K562 (cell line): ENCODE data around the gene SYS1. TPM values are rescaled to one million over a fixed set of nuclear protein-coding genes. Genes with fewer than 3 reads are reported as not detected.

Source experiments
- BACH1 ChIP-seq: fragments of 200-800 bp; sonication (Bioruptor generic); IDR thresholded peaks from 2 replicates; pipeline ENCODE4 v1.6.1; 2016; ENCODE audit warnings: missing genetic modification characterization, missing compliant biosample characterization
- E2F4 ChIP-seq: sonication (generic); formaldehyde crosslinking; IDR thresholded peaks from 2 replicates; pipeline ENCODE4 v1.8.0; 2022; ENCODE audit warnings: mild to moderate bottlenecking, low read depth, missing genetic modification reagents
- GABPB2 ChIP-seq: fragments of 250-450 bp; sonication (Bioruptor Pico); conservative IDR thresholded peaks from 2 replicates; pipeline ENCODE4 v1.5.1; 2021; ENCODE audit warnings: mild to moderate bottlenecking
- LEF1 ChIP-seq: fragments of 450-650 bp; IDR thresholded peaks from 2 replicates; pipeline ENCODE4 v1.6.1; 2016; ENCODE audit warnings: mild to moderate bottlenecking
- PTRF ChIP-seq: fragments of 450-650 bp; IDR thresholded peaks from 2 replicates; pipeline ENCODE4 v1.6.1; 2016; ENCODE audit warnings: mild to moderate bottlenecking, missing genetic modification characterization, missing compliant biosample characterization
- RERE ChIP-seq: sonication (generic); formaldehyde crosslinking; IDR thresholded peaks from 2 replicates; pipeline ENCODE4 v1.8.0; 2023; ENCODE audit warnings: missing genetic modification reagents, mild to moderate bottlenecking, borderline replicate concordance
- SIRT6 ChIP-seq: IDR thresholded peaks from one replicate; pipeline ENCODE4 v1.6.1; 2012; ENCODE audit warnings: low read depth, mild to moderate bottlenecking, control low read depth, inconsistent platforms, low read length, moderate library complexity
- SIX5 ChIP-seq, 2 experiments: IDR thresholded peaks; 2 replicates each; pipeline ENCODE4 v1.6.1; 2011; ENCODE audit warnings: low read length in 2 of 2, borderline replicate concordance in 1 of 2, low read depth in 1 of 2, mild to moderate bottlenecking in 1 of 2, moderate library complexity in 1 of 2; ENCODE audit not compliant: insufficient read depth in 1 of 2
- SMAD1 ChIP-seq: fragments of 150-350 bp; IDR thresholded peaks from 2 replicates; pipeline ENCODE4 v1.6.1; 2014; ENCODE audit warnings: low read length, low read depth; ENCODE audit not compliant: partially characterized antibody
- SMARCE1 ChIP-seq: fragments of 450-650 bp; IDR thresholded peaks from 2 replicates; pipeline ENCODE4 v1.7.1; 2016; ENCODE audit warnings: mild to moderate bottlenecking
- SMC3 ChIP-seq: conservative IDR thresholded peaks from 2 replicates; pipeline ENCODE4 v1.6.1; 2011; ENCODE audit warnings: low read depth, low read length, improper control_type of control experiment; ENCODE audit not compliant: insufficient read depth
- SNRNP70 ChIP-seq: fragments of 200-400 bp; formaldehyde crosslinking; optimal IDR thresholded peaks from 2 replicates; pipeline ENCODE3; 2017; ENCODE audit warnings: low read depth, low read length
- ZNF197 ChIP-seq: fragments of 200-800 bp; sonication (Bioruptor generic); IDR thresholded peaks from 2 replicates; pipeline ENCODE4 v1.6.1; 2016; ENCODE audit warnings: low read depth, missing genetic modification characterization, missing compliant biosample characterization
- ZNF778 ChIP-seq: fragments of 450-650 bp; formaldehyde crosslinking; IDR thresholded peaks from 2 replicates; pipeline ENCODE4 v1.4.0; 2020; ENCODE audit warnings: mild to moderate bottlenecking, moderate library complexity
- polyA plus RNA-seq, 8 experiments: library from polyadenylated mRNA; depleted of rRNA in 4 of 8; stranded (reverse) in 5 of 8; unstranded in 3 of 8; fragments of >200 nt; fragmentation: Nextera tagmentation in 2 of 8; fragmentation: Illumina TruSeq in 1 of 8; extraction: Ambion mirVana in 2 of 8; extraction: Trizol in 1 of 8; gene quantifications; 2 replicates each; pipeline versions ENCODE4 v1.2.1 to v1.2.3, GENCODE V29; 2011 to 2014; ENCODE audit warnings: inconsistent platforms in 1 of 8, missing spikeins in 1 of 8
- total RNA-seq, 7 experiments: library from RNA; depleted of rRNA in 6 of 7; stranded (reverse); fragments of >200 nt in 6 of 7; fragmentation: Illumina TruSeq in 2 of 7; extraction: Trizol in 2 of 7; gene quantifications; 2 replicates each; pipeline versions ENCODE4 v1.2.1 to v1.2.3, GENCODE V29; 2011 to 2021; ENCODE audit warnings: low replicate concordance in 1 of 7
- TF ChIP-seq, protein P1 (sequence below): IDR thresholded peaks from 2 replicates; pipeline ENCODE4 v1.6.1; 2011; ENCODE audit warnings: borderline replicate concordance, low read depth, mild to moderate bottlenecking, moderate library complexity, low read length; ENCODE audit not compliant: insufficient read depth, poor library complexity, severe bottlenecking
- TF ChIP-seq, protein P2 (sequence below): fragments of 450-650 bp; conservative IDR thresholded peaks from 2 replicates; pipeline ENCODE4 v1.6.1; 2016; ENCODE audit warnings: missing genetic modification characterization, low read depth, mild to moderate bottlenecking, missing compliant biosample characterization, moderate library complexity

Gene SYS1
- total and polyA plus RNA-seq, 9 of the 15 experiments (the other 6 are each of a cell fraction or from before 2014, with no cell fraction given) = 11.1 to 25.2 (median 17.5) TPM

GRCh38 chr20:45362804-45363610 lies at the start of gene SYS1 (continued):
- TF ChIP-seq, protein P1, sequence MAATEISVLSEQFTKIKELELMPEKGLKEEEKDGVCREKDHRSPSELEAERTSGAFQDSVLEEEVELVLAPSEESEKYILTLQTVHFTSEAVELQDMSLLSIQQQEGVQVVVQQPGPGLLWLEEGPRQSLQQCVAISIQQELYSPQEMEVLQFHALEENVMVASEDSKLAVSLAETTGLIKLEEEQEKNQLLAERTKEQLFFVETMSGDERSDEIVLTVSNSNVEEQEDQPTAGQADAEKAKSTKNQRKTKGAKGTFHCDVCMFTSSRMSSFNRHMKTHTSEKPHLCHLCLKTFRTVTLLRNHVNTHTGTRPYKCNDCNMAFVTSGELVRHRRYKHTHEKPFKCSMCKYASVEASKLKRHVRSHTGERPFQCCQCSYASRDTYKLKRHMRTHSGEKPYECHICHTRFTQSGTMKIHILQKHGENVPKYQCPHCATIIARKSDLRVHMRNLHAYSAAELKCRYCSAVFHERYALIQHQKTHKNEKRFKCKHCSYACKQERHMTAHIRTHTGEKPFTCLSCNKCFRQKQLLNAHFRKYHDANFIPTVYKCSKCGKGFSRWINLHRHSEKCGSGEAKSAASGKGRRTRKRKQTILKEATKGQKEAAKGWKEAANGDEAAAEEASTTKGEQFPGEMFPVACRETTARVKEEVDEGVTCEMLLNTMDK = peak; percentile 84
- no peak for TF ChIP-seq SMAD1
- peak; percentile 58; the same call in 1 of the 2 replicates for TF ChIP-seq LEF1
- no peak for TF ChIP-seq PTRF
- no peak for TF ChIP-seq GABPB2 (CRISPR knock-in tag)
- TF ChIP-seq SIRT6 = no peak
- no peak for TF ChIP-seq E2F4 (CRISPR knock-in tag)
- TF ChIP-seq ZNF778 (CRISPR knock-in tag) = no peak
- TF ChIP-seq BACH1 (tag) = no peak
- TF ChIP-seq ZNF197 = no peak
- TF ChIP-seq SMARCE1 = no peak; the same call in 1 of the 2 replicates
- TF ChIP-seq SNRNP70 = no peak
- peak; percentile 61 for TF ChIP-seq SMC3
- TF ChIP-seq, protein P2, sequence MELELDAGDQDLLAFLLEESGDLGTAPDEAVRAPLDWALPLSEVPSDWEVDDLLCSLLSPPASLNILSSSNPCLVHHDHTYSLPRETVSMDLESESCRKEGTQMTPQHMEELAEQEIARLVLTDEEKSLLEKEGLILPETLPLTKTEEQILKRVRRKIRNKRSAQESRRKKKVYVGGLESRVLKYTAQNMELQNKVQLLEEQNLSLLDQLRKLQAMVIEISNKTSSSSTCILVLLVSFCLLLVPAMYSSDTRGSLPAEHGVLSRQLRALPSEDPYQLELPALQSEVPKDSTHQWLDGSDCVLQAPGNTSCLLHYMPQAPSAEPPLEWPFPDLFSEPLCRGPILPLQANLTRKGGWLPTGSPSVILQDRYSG (tag) = no peak
- no peak for TF ChIP-seq RERE (CRISPR knock-in tag)
- peak; percentile 29 to 47; a peak in 1 of 4 replicates for TF ChIP-seq SIX5 (IDR thresholded peaks at IDR 0.05; ENCODE audit: borderline replicate concordance in 1 of 2, insufficient read depth in 1 of 2, low read depth in 1 of 2, low read length in 2 of 2)
